Transverse colon (tissue), 4 donors: ENCODE results near the gene IL22RA1.

Experiments
- CTCF ChIP-seq, 5 experiments: fragments of 200-600 bp in 3 of 5; fragments of 450-650 bp in 2 of 5; sonication (generic) in 3 of 5; IDR thresholded peaks; 1 replicate in 2 of 5; 2 replicates in 3 of 5; pipeline ENCODE4 v1.5.1; 2016 to 2017; ENCODE audit warnings: antibody characterized with exemption in 5 of 5, inconsistent platforms in 3 of 5, mild to moderate bottlenecking in 2 of 5, moderate library complexity in 1 of 5
- POLR2A ChIP-seq: fragments of 450-650 bp; IDR thresholded peaks from one replicate; pipeline ENCODE4 v1.6.1; 2016; ENCODE audit warnings: antibody characterized with exemption, mild to moderate bottlenecking, moderate library complexity
- POLR2AphosphoS5 ChIP-seq, 3 donors: sonication (generic); formaldehyde crosslinking; IDR thresholded peaks; one replicate each; pipeline ENCODE4 v1.6.1; 2016; ENCODE audit warnings: antibody characterized with exemption in 3 of 3

GRCh38 chr1:24123611-24124010 lies 19.3 kb downstream of the IL22RA1 start:
- TF ChIP-seq CTCF (IDR thresholded peaks at IDR 0.05) (no peak), POLR2A (no peak), POLR2AphosphoS5 (IDR thresholded peaks at IDR 0.05) (no peak)
